Aorta (tissue), 5 donors: ENCODE results near the gene MAPK8IP2. TPM values are rescaled to one million over a fixed set of nuclear protein-coding genes. Genes with fewer than 3 reads are reported as not detected.

Experiments
- ATAC-seq: fragments of 200-7000 bp; cut with Tn5 transposase; one replicate; pipeline ENCODE4 v1.9.1; 2022; ENCODE audit warnings: moderate library complexity; ENCODE audit not compliant: low FRiP score
- DNase-seq, 2 donors: peaks; one replicate each; pipeline ENCODE4 v3.0.0-alpha.2; 2020
- H3K27ac ChIP-seq, 2 donors: one replicate each; pipeline ENCODE4 v1.5.1; 2013; ENCODE audit warnings: low read length in 2 of 2, mild to moderate bottlenecking in 2 of 2, moderate library complexity in 2 of 2, control low read depth in 1 of 2, inconsistent platforms in 1 of 2, low read depth in 1 of 2
- H3K27me3 ChIP-seq, 2 donors: one replicate each; pipeline ENCODE4 v1.6.1; 2013; ENCODE audit warnings: control low read depth in 1 of 2, low read length in 1 of 2, mild to moderate bottlenecking in 1 of 2, moderate library complexity in 1 of 2; ENCODE audit not compliant: insufficient read depth in 2 of 2, control insufficient read depth in 1 of 2
- H3K36me3 ChIP-seq, 2 donors: one replicate each; pipeline ENCODE4 v1.6.1; 2013; ENCODE audit warnings: control low read depth in 1 of 2, low read length in 1 of 2, mild to moderate bottlenecking in 1 of 2; ENCODE audit not compliant: insufficient read depth in 2 of 2, control insufficient read depth in 1 of 2
- H3K4me1 ChIP-seq, 2 donors: one replicate each; pipeline ENCODE4 v1.6.1; 2013; ENCODE audit warnings: low read length in 2 of 2, control low read depth in 1 of 2, mild to moderate bottlenecking in 1 of 2, moderate library complexity in 1 of 2; ENCODE audit not compliant: insufficient read depth in 2 of 2, control insufficient read depth in 1 of 2
- H3K4me3 ChIP-seq, 2 donors: one replicate each; pipeline ENCODE4 v1.5.1; 2013; ENCODE audit warnings: low read length in 2 of 2, control low read depth in 1 of 2, mild to moderate bottlenecking in 1 of 2
- H3K9me3 ChIP-seq: one replicate; pipeline ENCODE4 v1.6.1; 2013; ENCODE audit warnings: mild to moderate bottlenecking, low read length; ENCODE audit not compliant: control insufficient read depth
- WGBS, 2 donors: extraction: QIAGEN DNeasy Blood & Tissue Kit; methylation state at CpG; one replicate each; pipeline ENCODE4 v1.1.7; 2013; 5-methylcytosine and 5-hydroxymethylcytosine counted together
- intact Hi-C, 2 donors: fragments of 100-400 bp; cut with DNase I; formaldehyde crosslinking; loops; one replicate each; pipeline versions ENCODE4 v1.14.2 to v1.15.0; 2022
- polyA plus RNA-seq, 2 donors: library from polyadenylated mRNA; stranded (reverse); fragments of 200-250 nt; gene quantifications; one replicate each; pipeline ENCODE4 v1.2.3, GENCODE V29; 2013
- total RNA-seq, 2 donors: library from RNA; stranded (reverse); fragmentation: NEBNext Ultra II Directional; extraction: Animal tissue kit (Norgen Biotek cat#: 25700); gene quantifications; one replicate each; pipeline ENCODE4 v1.2.1, GENCODE V29; 2021
- donor health status: healthy with polysubstance abuse.
- donor health status: Bipolar disorder and iron deficiency.
- donor health status: DM: no; HTN: no; CAD: no.
- donor health status: DM: no; HTN: no; CAD: no.
- donor health status: DM: yes; HTN: yes; CAD: no.

The MAPK8IP2 gene
- total and polyA plus RNA-seq, 4 donors: under 0.01 to 0.26 (median 0.20) TPM

DNA sequence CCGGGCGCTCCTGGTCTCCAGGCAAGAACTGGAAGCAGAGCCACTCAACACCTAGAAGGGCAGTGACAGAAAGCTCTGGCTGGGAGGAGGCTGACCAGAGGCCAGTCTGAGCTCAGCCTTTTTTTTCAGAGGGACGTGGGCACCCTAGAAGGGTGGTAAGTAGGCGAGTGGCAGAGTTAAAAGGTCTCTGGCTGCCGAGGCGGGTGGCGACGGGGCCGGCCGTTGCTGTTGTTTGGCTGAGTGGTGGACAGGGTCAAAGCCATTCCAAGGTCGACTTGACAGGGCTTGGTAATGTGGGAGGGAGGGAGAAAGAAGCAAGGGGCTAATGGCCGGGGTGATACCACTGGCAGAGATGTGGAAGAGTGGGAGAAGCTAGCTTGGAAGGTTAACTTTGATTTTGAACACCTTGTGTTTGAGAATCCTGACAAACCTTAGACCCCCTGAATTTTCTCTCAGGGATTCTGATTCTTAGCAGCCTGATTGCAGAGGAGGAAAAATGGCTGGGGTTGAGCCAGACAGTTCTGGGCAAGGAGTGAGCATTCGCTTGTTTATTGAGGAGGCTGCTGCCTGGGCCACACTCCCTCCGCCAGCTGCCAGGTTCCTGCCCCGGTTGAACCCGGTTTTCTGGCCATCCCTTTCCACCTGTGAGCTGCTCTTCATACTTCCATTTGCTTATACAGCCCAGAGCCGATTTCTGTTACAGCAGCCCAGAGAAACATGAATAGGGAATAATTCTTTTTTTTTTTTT is 37.0 kb upstream of the MAPK8IP2 start:
- ATAC-seq: peak; percentile 10
- intact Hi-C loops: loop anchor here in 1 of 2 donors (2.0 to 5.0 kb wide), 3 partner anchors 19 to 56 kb away; partner anchors contain the start of genes CHKB, LMF2, NCAPH2 and SCO2

GRCh38 chr22:50564289-50564688 is 36.3 kb upstream of the MAPK8IP2 start:
- DNase-seq: no peak
- Histone ChIP-seq H3K36me3 (no peaks in the 10 kb centered on the region), H3K4me1 (no peaks in the 10 kb centered on the region), H3K4me3 (no peak overlapping the region), H3K27me3 (no peaks in the 10 kb centered on the region), H3K9me3 (no peaks in the 10 kb centered on the region), H3K27ac (no peak overlapping the region)
- WGBS, 2 donors: 90 to 92% methylated on average over 11 of the region's 11 CpGs
- intact Hi-C loops: loop anchor here in 1 of 2 donors (5.0 kb wide), 2 partner anchors 37 to 57 kb away; partner anchors contain the start of genes LMF2, NCAPH2 and SCO2
- ATAC-seq: no peak

More for the DNA sequence above, 37.0 kb upstream of the MAPK8IP2 start:
- H3K36me3 ChIP-seq: no peaks in the 10 kb centered on the region
- peak overlapping the region in 1 of 2 donors; percentile 58 for H3K4me3 ChIP-seq
- H3K4me1 ChIP-seq: no peaks in the 10 kb centered on the region
- no peaks in the 10 kb centered on the region for H3K27me3 ChIP-seq
- 10 to 11% methylated on average over 17 of the region's 17 CpGs for WGBS, 2 donors
- no peak overlapping the region for H3K27ac ChIP-seq
- peak; percentile 40 to 74 for DNase-seq
- no peaks in the 10 kb centered on the region for H3K9me3 ChIP-seq

DNA sequence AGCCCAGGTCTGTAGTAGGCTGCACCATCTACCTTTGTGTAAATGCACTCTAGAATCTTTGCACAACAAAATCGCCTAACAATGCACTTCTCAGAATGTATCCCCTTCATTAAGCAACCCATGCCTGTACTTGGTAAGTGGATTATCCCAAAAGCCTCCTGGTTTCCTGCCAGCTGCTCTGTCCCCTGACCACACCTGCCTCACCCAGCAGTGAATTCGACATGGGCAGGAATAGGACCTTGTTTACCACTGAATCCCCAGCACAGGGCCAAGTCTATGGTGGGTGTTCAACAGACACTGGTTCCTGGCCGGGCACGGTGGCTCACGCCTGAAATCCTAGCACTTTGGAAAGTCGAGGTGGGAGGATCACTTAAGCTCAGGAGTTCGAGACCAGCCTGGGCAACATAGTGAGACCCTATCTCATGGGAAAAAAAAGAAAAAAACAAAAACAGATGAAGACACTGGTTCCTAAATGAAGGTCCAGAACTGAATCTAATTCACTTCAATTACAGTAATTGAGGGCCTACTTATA is 32.8 kb upstream of the MAPK8IP2 start:
- DNase-seq (peak in 1 of 2 donors; percentile 20), ATAC-seq (no peak)
- Histone ChIP-seq H3K9me3 (no peaks in the 10 kb centered on the region), H3K4me3 (no peak overlapping the region), H3K27me3 (no peaks in the 10 kb centered on the region), H3K36me3 (no peaks in the 10 kb centered on the region), H3K27ac (no peak overlapping the region), H3K4me1 (no peaks in the 10 kb centered on the region)
- intact Hi-C loops: no loop called here
- WGBS, 2 donors: 90 to 93% methylated on average over 7 of the region's 7 CpGs

GRCh38 chr22:50568626-50569025 is 32.0 kb upstream of the MAPK8IP2 start:
- DNase-seq (peak; percentile 29 to 60), ATAC-seq (no peak)
- Histone ChIP-seq H3K27me3 (no peaks in the 10 kb centered on the region), H3K4me3 (no peak overlapping the region), H3K9me3 (no peaks in the 10 kb centered on the region), H3K36me3 (no peaks in the 10 kb centered on the region), H3K4me1 (no peaks in the 10 kb centered on the region), H3K27ac (no peak overlapping the region)
- intact Hi-C loops: no loop called here
- 88 to 90% methylated on average over 7 of the region's 7 CpGs for WGBS, 2 donors

- intact Hi-C loops: no loop called here
- ATAC-seq: no peak
- DNase-seq: peak; percentile 11 to 56
- no peaks in the 10 kb centered on the region for H3K27me3 ChIP-seq
- H3K36me3 ChIP-seq: no peaks in the 10 kb centered on the region
- 85 to 88% methylated on average over 8 of the region's 8 CpGs for WGBS, 2 donors
- H3K4me3 ChIP-seq: no peak overlapping the region
- no peaks in the 10 kb centered on the region for H3K9me3 ChIP-seq
- H3K4me1 ChIP-seq: no peaks in the 10 kb centered on the region
- no peak overlapping the region for H3K27ac ChIP-seq
These were observed 31.5 kb upstream of the MAPK8IP2 start for GRCh38 chr22:50569041-50569459.

DNA sequence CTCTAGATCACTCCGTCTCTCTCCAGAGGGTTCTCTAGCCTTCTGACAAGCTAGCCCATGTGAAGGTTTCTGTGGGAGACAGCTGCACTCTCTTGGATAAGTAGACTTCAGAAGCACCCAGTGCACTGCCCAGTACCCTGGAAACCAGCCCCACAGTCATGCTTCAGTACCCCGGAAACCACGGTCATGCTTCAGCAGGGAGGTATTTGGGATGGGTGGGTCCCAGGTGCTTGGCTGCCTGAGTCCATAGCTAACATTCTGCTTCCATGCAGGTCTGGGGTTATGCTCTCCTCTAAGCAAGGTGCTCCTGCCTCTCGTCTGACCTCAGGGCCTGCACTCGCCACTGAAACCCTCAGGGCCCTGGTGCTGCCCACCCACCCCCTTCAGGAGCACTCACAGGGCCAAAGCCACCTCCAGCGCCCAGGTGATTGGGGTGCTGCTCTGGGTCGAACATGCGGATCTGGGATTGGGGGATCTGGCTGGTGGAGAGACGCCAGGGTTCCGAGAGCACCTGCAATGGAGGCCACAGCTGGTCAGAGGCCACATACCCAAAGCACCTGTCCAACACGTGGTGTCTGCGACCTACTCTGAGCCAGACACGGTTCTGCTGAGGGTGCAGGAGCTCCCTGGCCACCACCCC is 30.6 kb upstream of the MAPK8IP2 start:
- WGBS, 2 donors: 94 to 95% methylated on average over 13 of the region's 13 CpGs
- no peak overlapping the region for H3K4me3 ChIP-seq
- no peak overlapping the region for H3K27ac ChIP-seq
- H3K4me1 ChIP-seq: no peaks in the 10 kb centered on the region
- intact Hi-C loops: no loop called here
- H3K36me3 ChIP-seq: no peaks in the 10 kb centered on the region
- H3K9me3 ChIP-seq: no peaks in the 10 kb centered on the region
- H3K27me3 ChIP-seq: no peaks in the 10 kb centered on the region
- ATAC-seq (no peak), DNase-seq (peak; percentile 24 to 35)

GRCh38 chr22:50570861-50571260 is 29.7 kb upstream of the MAPK8IP2 start:
- DNase-seq (peak; percentile 34 to 49), ATAC-seq (no peak)
- Histone ChIP-seq H3K4me3 (no peak overlapping the region), H3K4me1 (no peaks in the 10 kb centered on the region), H3K36me3 (no peaks in the 10 kb centered on the region), H3K27ac (no peak overlapping the region), H3K9me3 (no peaks in the 10 kb centered on the region), H3K27me3 (no peaks in the 10 kb centered on the region)
- 93% methylated on average over 12 of the region's 12 CpGs for WGBS, 2 donors
- intact Hi-C loops: no loop called here

- Histone ChIP-seq H3K4me1 (no peaks in the 10 kb centered on the region), H3K27ac (no peak overlapping the region), H3K4me3 (no peak overlapping the region), H3K9me3 (no peaks in the 10 kb centered on the region), H3K36me3 (no peaks in the 10 kb centered on the region), H3K27me3 (no peaks in the 10 kb centered on the region)
- intact Hi-C loops: no loop called here
- 86 to 87% methylated on average over 26 of the region's 26 CpGs for WGBS, 2 donors
- ATAC-seq: no peak
- peak; percentile 32 to 67 for DNase-seq
These were observed 29.1 kb upstream of the MAPK8IP2 start for GRCh38 chr22:50571264-50572175.
